HepG2 (cell line): ENCODE measurements around the gene ZNF764. TPM values are rescaled to one million over a fixed set of nuclear protein-coding genes. Genes with fewer than 3 reads are reported as not detected.

Experiments
- ARNT2 ChIP-seq: sonication (generic); formaldehyde crosslinking; IDR thresholded peaks from 2 replicates; pipeline ENCODE4 v1.8.0; 2022; ENCODE audit warnings: mild to moderate bottlenecking, low read depth, missing genetic modification reagents, moderate library complexity
- ATF3 ChIP-seq: sonication (generic); formaldehyde crosslinking; IDR thresholded peaks from 2 replicates; pipeline ENCODE4 v1.4.0; 2020; ENCODE audit warnings: missing genetic modification reagents
- ATF7-NPFF ChIP-seq: sonication (generic); formaldehyde crosslinking; IDR thresholded peaks from 2 replicates; pipeline ENCODE4 v1.8.1; 2023; ENCODE audit warnings: mild to moderate bottlenecking, low read depth, missing genetic modification reagents, moderate library complexity
- ELF4 ChIP-seq: sonication (generic); formaldehyde crosslinking; IDR thresholded peaks from 2 replicates; pipeline ENCODE4 v1.5.0; 2020; ENCODE audit warnings: missing genetic modification reagents, mild to moderate bottlenecking, moderate library complexity, borderline replicate concordance
- FOXK2 ChIP-seq: fragments of 450-650 bp; IDR thresholded peaks from 2 replicates; pipeline ENCODE4 v1.6.1; 2016
- FOXO4 ChIP-seq: sonication (generic); formaldehyde crosslinking; conservative IDR thresholded peaks from 2 replicates; pipeline ENCODE4 v1.8.1; 2023; ENCODE audit warnings: missing genetic modification reagents
- GPBP1L1 ChIP-seq: sonication (generic); formaldehyde crosslinking; IDR thresholded peaks from 2 replicates; pipeline ENCODE4 v1.5.0; 2020; ENCODE audit warnings: mild to moderate bottlenecking, missing genetic modification reagents
- HNRNPLL ChIP-seq: fragments of 200-400 bp; formaldehyde crosslinking; IDR thresholded peaks from 2 replicates; pipeline ENCODE4 v1.6.1; 2017; ENCODE audit warnings: mild to moderate bottlenecking, low read depth, low read length; ENCODE audit not compliant: poor library complexity, severe bottlenecking
- HOXA9 ChIP-seq: sonication (generic); formaldehyde crosslinking; IDR thresholded peaks from 2 replicates; pipeline ENCODE4 v1.8.1; 2022; ENCODE audit warnings: missing genetic modification reagents, mild to moderate bottlenecking, moderate library complexity, borderline replicate concordance
- PHF21A ChIP-seq: sonication (generic); formaldehyde crosslinking; IDR thresholded peaks from 2 replicates; pipeline ENCODE4 v1.5.0; 2020; ENCODE audit warnings: mild to moderate bottlenecking, missing genetic modification reagents
- POLR2G ChIP-seq: fragments of 200-400 bp; formaldehyde crosslinking; IDR thresholded peaks from 2 replicates; pipeline ENCODE4 v1.6.1; 2018; ENCODE audit warnings: mild to moderate bottlenecking, low read depth, low read length, moderate library complexity
- RELA ChIP-seq: sonication (generic); formaldehyde crosslinking; IDR thresholded peaks from 2 replicates; pipeline ENCODE4 v1.4.0; 2020; ENCODE audit warnings: missing genetic modification reagents
- TERF1 ChIP-seq: sonication (generic); formaldehyde crosslinking; IDR thresholded peaks from 2 replicates; pipeline ENCODE4 v1.8.0; 2022; ENCODE audit warnings: mild to moderate bottlenecking, missing genetic modification reagents, moderate library complexity
- ZNF282 ChIP-seq: fragments of 450-650 bp; IDR thresholded peaks from 2 replicates; pipeline ENCODE4 v1.6.1; 2018; ENCODE audit not compliant: partially characterized antibody
- ZNF33A ChIP-seq: sonication (generic); formaldehyde crosslinking; IDR thresholded peaks from 2 replicates; pipeline ENCODE4 v1.5.1; 2020; ENCODE audit warnings: missing genetic modification reagents, mild to moderate bottlenecking, moderate library complexity, borderline replicate concordance
- ZNF644 ChIP-seq: IDR thresholded peaks from 2 replicates; pipeline ENCODE4 v1.6.1; 2016; ENCODE audit warnings: low read depth
- polyA plus RNA-seq, 8 experiments: library from polyadenylated mRNA; depleted of rRNA in 3 of 8; stranded (reverse) in 7 of 8; unstranded in 1 of 8; fragments of >200 nt; fragmentation: Illumina TruSeq in 4 of 8; extraction: Trizol in 4 of 8; gene quantifications; 2 replicates each; pipeline versions ENCODE4 v1.2.1 to v1.2.3, GENCODE V29; 2011 to 2016; ENCODE audit warnings: low read depth in 4 of 8, missing spikeins in 1 of 8, mixed read lengths in 1 of 8; ENCODE audit not compliant: insufficient read depth in 1 of 8
- total RNA-seq, 5 experiments: library from RNA; depleted of rRNA; stranded (reverse); fragments of >200 nt; fragmentation: Illumina TruSeq; extraction: Trizol; gene quantifications; 2 replicates each; pipeline ENCODE4 v1.2.3, GENCODE V29; 2016; ENCODE audit warnings: low read depth in 1 of 5
- TF ChIP-seq, protein P1 (sequence below): sonication (generic); formaldehyde crosslinking; IDR thresholded peaks from 2 replicates; pipeline ENCODE4 v1.5.0; 2020; ENCODE audit warnings: mild to moderate bottlenecking, missing genetic modification reagents, moderate library complexity

ZNF764 gene
- total and polyA plus RNA-seq, 2 of the 13 experiments (the other 11 are each of a cell fraction or from before 2014, with no cell fraction given), result 4.1 to 9.1 TPM

DNA sequence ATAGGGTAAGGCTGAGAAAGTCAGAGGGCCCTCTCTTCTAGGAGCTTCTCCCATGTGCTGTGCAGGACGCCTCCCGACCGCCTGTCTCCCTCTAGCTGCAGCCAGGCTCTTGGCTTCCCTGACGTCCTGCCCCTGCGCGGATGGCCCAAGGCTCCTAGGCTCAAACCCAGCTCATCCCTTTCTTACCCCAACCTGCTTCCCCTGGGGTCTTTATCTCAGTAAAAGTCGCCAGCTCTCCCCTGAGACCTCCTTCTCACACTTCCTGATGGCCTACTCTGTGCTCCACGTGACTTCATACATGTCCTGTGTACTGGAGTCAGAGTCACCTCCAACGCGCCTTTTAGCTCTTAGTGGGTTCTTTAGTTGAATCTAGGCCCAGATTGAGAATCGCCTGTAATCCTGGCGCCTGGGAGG lies 22.4 kb downstream of the ZNF764 start (continued):
- TF ChIP-seq HNRNPLL (peak; percentile 30), RELA (CRISPR knock-in tag) (no peak), ATF7-NPFF (CRISPR knock-in tag) (peak; percentile 80; the same call in 1 of the 2 replicates), FOXK2 (no peak), ARNT2 (CRISPR knock-in tag) (peak; percentile 65; the same call in 1 of the 2 replicates), ZNF282 (no peak), GPBP1L1 (CRISPR knock-in tag) (no peak), ZNF644 (CRISPR knock-in tag) (no peak), TERF1 (no peak), POLR2G (peak; percentile 39), PHF21A (CRISPR knock-in tag) (no peak), ZNF33A (CRISPR knock-in tag) (no peak), ELF4 (CRISPR knock-in tag) (no peak), FOXO4 (no peak), HOXA9 (no peak), ATF3 (CRISPR knock-in tag) (no peak)
- TF ChIP-seq, protein P1, sequence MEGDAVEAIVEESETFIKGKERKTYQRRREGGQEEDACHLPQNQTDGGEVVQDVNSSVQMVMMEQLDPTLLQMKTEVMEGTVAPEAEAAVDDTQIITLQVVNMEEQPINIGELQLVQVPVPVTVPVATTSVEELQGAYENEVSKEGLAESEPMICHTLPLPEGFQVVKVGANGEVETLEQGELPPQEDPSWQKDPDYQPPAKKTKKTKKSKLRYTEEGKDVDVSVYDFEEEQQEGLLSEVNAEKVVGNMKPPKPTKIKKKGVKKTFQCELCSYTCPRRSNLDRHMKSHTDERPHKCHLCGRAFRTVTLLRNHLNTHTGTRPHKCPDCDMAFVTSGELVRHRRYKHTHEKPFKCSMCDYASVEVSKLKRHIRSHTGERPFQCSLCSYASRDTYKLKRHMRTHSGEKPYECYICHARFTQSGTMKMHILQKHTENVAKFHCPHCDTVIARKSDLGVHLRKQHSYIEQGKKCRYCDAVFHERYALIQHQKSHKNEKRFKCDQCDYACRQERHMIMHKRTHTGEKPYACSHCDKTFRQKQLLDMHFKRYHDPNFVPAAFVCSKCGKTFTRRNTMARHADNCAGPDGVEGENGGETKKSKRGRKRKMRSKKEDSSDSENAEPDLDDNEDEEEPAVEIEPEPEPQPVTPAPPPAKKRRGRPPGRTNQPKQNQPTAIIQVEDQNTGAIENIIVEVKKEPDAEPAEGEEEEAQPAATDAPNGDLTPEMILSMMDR, result peak; percentile 89
